Left cardiac atrium (tissue), 4 donors: ENCODE data around the gene DNASE2B. TPM values are rescaled to one million over a fixed set of nuclear protein-coding genes. Genes with fewer than 3 reads are reported as not detected.
A peak's percentile ranks its signal among the peaks of the same experiment; 100 is the strongest.

ENCODE experiments used
- ATAC-seq, 2 donors: fragments of 200-7000 bp; cut with Tn5 transposase; one replicate each; pipeline ENCODE4 v1.9.1; 2020; ENCODE audit warnings: mild to moderate bottlenecking in 2 of 2, moderate library complexity in 2 of 2
- DNase-seq: peaks from one replicate; pipeline ENCODE4 v3.0.0-alpha.2; 2020
- intact Hi-C, 2 donors: fragments of 100-400 bp; cut with DNase I; formaldehyde crosslinking; loops; one replicate each; pipeline versions ENCODE4 v1.14.1 to v1.15.1; 2022 to 2023
- total RNA-seq, 2 donors: library from RNA; stranded (reverse); fragmentation: NEBNext Ultra II Directional; extraction: Animal tissue kit (Norgen Biotek cat#: 25700); gene quantifications; one replicate each; pipeline ENCODE4 v1.2.1, GENCODE V29; 2021
- donor health status: DM: no; HTN: yes; CAD: no.
- donor health status: DM: no; HTN: yes; CAD: no; lungs with severe emphysema.
- donor health status: DM: yes; HTN: yes; CAD: no.
- donor health status: Dilated cardiomyopathy.

DNASE2B gene
- total RNA-seq, 2 donors from 2014 or later = not detected

GRCh38 chr1:84373436-84374141 is 24.7 kb upstream of the DNASE2B start:
- intact Hi-C loops = no loop called here
- ATAC-seq (no peak), DNase-seq (no peak)

- intact Hi-C loops = no loop called here
- DNase-seq (peak; percentile 25), ATAC-seq (peak in 1 of 2 donors; percentile 45)
These were observed 23.1 kb upstream of the DNASE2B start for GRCh38 chr1:84374991-84375696.

- DNase-seq = no peak
- intact Hi-C loops = no loop called here
These were observed 22.0 kb upstream of the DNASE2B start for GRCh38 chr1:84376000-84376910.

GRCh38 chr1:84377480-84378095 is 20.7 kb upstream of the DNASE2B start:
- intact Hi-C loops = no loop called here
- DNase-seq = peak; percentile 46
- peak; percentile 68 to 92 for ATAC-seq

More at GRCh38 chr1:84376000-84376910, 22.0 kb upstream of the DNASE2B start:
- no peak for ATAC-seq

GRCh38 chr1:84379138-84379916 is 19.0 kb upstream of the DNASE2B start:
- peak in 1 of 2 donors; percentile 49 for ATAC-seq
- intact Hi-C loops = no loop called here

DNA sequence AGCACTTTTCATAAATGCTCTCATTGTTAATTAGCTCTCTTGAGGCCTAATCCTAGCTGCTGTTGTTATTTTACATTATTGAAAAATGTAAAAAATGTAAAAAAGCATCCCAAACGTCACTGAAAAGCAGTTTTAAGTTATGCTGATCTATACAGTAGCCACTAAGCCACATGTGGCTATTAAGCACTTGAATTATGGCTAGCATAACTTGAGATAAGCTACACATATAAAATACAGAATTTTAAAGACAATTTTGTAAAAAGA is 18.4 kb upstream of the DNASE2B start:
- intact Hi-C loops = no loop called here
- no peak for ATAC-seq
- no peak for DNase-seq

More at GRCh38 chr1:84379138-84379916, 19.0 kb upstream of the DNASE2B start:
- DNase-seq = no peak

DNA sequence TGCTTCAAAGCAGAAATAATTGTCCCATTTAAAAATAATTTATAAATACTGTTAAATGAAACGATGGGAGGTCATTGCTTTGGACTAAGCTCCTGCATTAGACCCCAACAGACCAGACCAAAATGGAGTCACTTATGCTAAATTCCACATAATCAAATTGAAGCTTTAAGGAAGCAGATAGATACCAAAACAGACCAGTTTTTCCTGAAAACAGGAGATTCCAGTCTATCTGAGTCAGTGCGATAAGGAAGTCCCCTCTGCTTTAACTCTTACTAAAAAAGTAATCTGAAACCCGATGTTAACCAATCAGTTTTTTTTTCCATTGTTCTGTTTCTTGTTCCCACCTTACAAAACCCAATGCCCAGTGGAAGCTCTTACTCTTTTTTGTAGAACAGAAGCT is 16.2 kb upstream of the DNASE2B start:
- no peak for ATAC-seq
- intact Hi-C loops = no loop called here
- no peak for DNase-seq

DNA sequence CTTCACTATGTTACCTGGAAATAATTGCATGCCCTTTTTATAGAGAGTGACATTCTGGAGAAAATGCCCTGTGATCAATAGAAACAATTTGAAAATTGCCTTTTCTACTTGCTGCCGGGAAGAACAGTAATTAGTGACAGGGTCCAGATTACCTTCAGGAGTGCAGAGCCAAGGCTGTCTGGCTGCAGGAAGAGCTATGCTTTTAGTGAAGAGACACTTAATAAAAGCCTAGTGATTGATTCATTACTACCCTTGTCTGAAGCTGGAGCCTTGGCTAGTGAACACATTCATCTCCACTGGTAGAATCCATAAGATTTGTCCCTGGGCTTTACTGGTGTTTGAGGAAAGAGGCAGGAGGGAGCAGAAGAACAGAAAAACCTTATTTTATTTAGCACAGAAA is 12.9 kb upstream of the DNASE2B start:
- DNase-seq = no peak
- intact Hi-C loops = no loop called here
- ATAC-seq = no peak

- ATAC-seq = no peak
- no peak for DNase-seq
- intact Hi-C loops = no loop called here
These were observed 11.4 kb upstream of the DNASE2B start for GRCh38 chr1:84386716-84387479.

DNA sequence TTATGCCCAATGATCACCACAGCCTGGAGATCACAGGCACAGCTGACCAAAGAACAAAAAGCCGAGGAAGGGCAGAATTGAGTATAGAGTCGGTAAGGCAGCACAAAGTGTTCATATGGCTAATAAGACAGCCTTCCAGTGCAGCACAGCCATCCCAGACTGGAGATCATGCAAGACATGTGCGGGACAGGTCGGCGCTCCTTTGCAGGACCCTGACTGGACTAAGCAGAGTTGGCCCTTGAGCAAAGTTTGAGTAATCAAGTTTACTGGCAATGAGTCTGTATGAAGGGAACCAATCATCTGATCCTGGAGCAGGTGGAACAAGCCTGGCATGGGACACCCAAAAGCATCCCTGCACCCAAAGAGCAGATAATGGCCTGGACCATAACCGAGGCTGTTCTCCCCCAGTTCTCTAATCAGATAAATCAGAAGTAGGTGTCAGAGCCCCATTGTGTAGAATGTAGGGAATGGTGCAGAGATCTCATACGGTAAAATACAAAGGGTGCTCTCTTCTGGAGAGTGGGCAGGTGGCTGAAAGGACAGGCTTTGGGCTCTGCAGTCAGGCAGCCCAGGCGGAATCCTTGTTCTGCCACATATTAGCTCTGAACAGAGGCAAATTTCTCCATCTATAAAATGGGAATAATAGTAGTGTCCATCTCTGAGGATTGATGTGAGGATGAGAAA is 10.7 kb upstream of the DNASE2B start:
- intact Hi-C loops = no loop called here
- DNase-seq (no peak), ATAC-seq (no peak)

GRCh38 chr1:84390226-84390625 is 8.1 kb upstream of the DNASE2B start:
- intact Hi-C loops = no loop called here
- ATAC-seq (no peak), DNase-seq (no peak)

DNA sequence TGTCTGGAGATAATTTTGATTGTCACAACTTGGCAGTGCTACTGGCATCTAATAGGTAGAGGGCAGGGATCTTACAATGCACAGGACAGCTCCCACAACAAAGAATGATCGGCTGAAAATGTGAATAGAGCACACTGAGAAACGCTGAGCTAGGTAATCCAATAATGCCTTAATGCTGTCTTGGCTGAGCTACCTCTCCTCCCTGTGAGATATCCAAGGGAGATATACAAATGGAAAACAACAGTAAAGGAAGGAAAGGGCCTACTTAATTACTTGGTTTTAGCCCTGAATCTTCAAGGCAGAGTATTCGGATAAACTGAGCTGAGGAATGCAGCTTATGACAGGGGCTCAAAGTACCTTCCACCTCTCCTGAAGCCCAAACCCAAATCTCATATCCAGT is 2.9 kb downstream of the DNASE2B start:
- intact Hi-C loops = no loop called here
- no peak for DNase-seq
- no peak for ATAC-seq

GRCh38 chr1:84402060-84402459 is 3.8 kb downstream of the DNASE2B start:
- ATAC-seq (peak in 1 of 2 donors; percentile 66), DNase-seq (no peak)
- intact Hi-C loops = no loop called here

- intact Hi-C loops = no loop called here
- no peak for DNase-seq
- ATAC-seq = no peak
These were observed 4.2 kb downstream of the DNASE2B start for GRCh38 chr1:84402501-84402900.

- intact Hi-C loops = no loop called here
- ATAC-seq = no peak
- DNase-seq = no peak
These were observed 5.1 kb downstream of the DNASE2B start for GRCh38 chr1:84403347-84403746.

DNA sequence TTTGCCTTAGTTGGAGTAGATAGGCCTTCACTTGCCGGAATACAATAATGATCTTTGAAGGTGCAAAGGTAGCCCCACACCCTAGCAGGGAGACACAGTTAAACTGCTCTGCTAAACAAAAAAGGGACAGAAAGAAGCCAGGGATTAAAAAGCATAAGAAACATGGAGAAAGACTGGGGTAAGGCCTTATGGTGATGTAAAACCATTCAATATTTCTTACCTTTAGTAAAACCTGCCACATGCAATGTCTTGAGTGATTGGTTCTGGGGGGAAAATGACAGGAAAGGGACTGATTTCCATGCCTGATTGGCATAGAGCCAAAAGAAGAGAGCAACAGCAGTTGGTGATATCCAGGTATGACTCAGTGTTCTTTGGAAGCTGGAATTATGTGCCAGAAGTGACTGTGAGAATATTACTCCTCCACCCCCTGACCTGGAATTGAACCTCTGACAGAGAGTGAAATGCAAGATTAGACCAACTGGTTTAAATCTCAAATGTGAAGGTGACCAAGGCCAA is 8.1 kb downstream of the DNASE2B start:
- DNase-seq = no peak
- intact Hi-C loops = no loop called here
- ATAC-seq = no peak

GRCh38 chr1:84407524-84407923 is 9.2 kb downstream of the DNASE2B start:
- intact Hi-C loops = no loop called here
- DNase-seq (no peak), ATAC-seq (no peak)
